NCI-H446 treated with DMSO at 0.1 percent for 48 hours (cell line): Measurements from ENCODE around the gene CLUH.

Source experiments
- DNase-seq: peaks from one replicate; lab custom pipeline; 2025; lab: John Stamatoyannopoulos, UW

CLUH gene

DNA sequence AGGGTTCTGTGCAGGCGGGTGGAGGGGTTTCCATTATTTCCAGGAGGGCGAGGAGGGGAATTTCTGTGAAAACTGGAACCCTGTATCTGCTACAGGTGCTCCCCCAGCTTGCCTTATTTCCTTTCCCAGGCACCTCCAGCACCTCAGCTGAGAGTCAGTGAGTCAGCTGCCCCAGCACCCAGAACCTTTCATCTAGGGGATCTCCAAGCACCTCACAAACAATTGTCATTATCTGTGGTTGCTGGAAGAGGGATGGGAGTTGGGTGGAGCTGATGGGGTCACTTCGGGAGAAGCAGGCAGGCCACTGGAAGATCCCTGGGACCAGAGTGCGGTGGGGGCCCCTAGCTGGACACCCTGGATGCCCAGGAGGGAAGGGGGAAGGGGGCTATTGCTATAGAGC lies 10.0 kb upstream of the CLUH start:
- no peak for DNase-seq

DNA sequence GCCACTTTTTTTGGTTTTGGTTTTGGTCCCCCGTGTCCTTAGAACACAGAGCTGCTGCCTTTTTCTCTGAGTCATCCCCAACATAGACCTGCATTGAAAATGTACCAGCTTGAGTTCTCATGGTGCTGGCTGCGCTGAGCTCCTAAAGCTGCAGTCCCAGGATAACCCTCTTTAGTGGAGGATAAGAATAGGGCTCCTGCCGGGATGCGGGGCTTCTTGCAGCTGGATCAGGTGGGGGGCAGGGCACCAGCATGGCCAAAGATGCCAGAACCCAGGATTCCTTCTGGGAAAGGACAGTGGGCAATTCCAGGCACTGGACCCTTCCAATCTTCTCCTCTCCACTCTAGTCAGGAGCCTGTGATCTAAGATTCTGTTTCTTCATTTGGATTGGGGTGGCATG lies 8.3 kb upstream of the CLUH start:
- DNase-seq: no peak

DNA sequence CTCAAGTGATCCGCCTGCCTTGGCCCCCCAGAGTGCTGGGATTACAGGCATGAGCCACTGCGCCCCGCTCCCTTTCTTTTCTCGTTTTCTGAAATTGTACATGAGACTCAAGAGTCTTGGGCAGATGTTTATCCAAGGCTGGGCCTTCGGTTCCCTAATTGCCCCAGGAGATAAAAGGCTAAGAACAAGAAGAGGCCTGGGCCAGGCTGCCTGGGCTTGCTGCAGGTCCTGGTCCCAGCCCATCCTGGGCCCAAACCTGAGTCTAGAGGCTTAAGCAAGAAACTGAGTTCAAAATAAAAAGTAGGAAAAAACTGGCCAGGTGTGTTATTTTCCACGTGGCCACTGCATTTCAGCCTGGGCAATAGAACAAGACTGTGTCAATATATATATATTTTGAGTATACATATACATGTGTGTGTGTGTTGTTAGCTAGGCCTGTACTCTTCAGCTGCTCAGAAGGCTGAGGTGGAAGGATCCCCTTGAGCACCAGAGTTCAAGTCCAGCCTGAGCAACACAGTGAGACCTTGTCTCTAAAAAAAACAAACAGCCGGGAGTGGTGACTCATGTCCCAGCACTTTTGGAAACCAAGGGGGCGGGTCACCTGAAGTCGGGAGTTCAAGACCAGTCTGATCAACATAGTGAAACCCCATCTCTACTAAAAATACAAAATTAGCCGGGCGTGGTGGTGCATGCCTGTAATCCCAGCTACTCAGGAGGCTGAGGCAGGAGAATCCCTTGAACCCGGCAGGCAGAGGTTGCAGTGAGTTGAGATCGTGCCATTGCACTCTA lies 6.8 kb upstream of the CLUH start:
- DNase-seq: no peak

DNA sequence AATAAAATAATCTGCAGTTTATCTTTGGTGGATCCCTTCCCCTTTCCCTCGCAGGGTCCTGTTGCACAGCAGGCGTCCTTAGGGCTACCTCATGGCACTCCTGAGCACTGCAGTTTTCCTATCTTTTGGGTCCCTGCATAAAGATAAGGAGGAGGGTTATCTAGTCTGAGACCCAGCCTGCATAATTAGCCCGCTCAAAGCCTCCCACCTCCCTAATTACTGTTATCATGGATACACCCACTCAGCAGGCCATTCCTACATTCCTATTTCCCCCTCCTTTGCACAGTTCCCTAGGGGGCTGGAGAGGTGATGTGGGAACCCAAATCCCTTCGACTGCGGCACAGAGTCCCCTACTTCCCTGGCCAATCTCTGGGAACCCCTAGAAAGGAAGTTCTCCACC lies 5.1 kb upstream of the CLUH start:
- no peak for DNase-seq

DNA sequence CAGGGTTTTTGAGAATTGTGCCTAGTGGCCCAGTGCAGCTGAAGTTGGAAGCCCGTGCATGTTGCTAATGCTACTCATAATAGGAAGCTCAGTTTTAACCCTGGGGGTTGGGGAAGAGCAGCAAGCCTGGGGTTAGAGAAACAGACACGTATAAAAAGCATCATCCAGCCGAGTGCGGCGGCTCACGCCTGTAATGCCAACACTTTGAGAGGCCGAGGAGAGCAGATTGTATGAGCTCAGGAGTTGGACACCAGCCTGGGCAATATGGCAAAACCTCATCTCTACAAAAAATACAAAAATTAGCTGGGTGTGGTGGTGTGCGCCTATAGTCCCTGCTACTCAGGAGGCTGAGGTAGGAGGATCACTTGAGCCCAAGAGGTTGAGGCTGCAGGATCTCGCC lies 2.3 kb upstream of the CLUH start:
- peak; percentile 36 for DNase-seq

GRCh38 chr17:2712300-2713043 lies 908 bp upstream of the CLUH start:
- DNase-seq: no peak

GRCh38 chr17:2710803-2711607 lies 559 bp downstream of the CLUH start:
- DNase-seq: no peak

GRCh38 chr17:2710071-2710802 lies 1.3 kb downstream of the CLUH start:
- no peak for DNase-seq

DNA sequence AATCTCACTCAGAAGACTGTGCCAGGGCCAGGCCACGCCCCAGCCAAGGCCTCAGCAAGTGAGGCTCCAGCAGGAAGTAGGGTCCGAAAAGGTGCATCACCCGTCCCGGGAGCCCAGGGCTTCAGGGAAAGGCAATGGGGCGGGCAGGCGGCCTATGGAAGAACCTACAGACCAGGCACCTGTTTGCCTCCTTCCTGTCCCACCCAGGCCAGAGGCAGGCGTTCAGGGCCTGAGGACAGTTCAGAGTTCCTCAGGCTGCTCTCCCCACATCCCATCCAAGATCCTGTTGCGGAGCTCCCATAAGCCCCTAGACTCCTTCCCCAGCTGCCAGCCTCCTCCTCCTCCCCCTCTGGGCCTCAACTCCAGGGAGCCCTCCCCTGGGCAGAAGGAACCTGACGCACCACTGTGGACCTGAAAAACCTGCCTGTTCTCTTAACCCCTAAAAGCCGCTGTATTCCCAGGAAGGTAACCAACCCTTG lies 2.3 kb downstream of the CLUH start:
- DNase-seq: no peak

GRCh38 chr17:2708585-2709182 lies 2.9 kb downstream of the CLUH start:
- DNase-seq: no peak

- DNase-seq: no peak
Observed at GRCh38 chr17:2707721-2708584, 3.6 kb downstream of the CLUH start.

GRCh38 chr17:2706911-2707510 lies 4.6 kb downstream of the CLUH start:
- no peak for DNase-seq

DNA sequence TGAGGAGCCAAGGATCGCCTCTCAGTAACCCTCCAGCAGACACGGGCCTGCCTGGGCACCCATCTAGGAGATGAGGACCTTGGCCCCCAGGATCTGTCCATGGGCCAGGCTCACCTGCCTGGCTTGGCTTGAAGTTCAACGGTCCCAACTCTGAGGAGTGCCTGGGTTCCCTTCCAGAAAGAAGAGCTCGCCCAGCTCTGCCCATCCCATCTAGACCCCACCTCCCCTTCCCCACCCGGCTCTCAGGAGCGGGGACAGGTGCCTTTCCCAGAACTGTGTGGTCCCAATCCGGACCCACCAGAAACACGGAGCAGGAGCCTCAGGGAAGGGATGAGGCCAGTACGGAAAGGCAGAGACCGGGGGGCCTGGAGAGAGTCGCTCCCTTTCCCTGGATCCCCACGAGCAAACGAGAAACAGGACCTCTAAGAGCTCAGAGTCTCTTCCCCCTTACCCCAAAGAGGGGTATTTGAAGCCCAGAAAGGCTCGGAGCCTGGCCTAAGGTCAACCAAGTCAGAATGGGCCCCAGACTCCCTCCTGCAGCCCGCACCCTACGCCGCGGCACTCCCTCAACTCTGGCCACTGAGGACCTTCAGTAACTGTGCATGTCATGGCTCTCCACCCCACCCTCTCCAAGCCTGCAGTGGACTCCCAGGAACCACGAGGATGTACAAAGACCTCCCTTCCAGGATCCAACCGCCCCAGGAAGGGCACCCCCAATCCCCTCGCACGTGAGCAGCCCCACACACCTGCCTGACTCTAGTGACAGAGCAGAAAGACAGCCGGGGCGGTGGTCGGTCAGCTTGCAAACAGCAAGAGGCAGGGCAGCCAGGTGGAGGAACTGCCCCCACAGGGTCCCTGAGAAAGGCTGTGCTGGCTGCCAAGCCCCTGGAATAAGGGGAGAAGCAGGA lies 5.4 kb downstream of the CLUH start:
- no peak for DNase-seq

GRCh38 chr17:2705263-2705662 lies 6.3 kb downstream of the CLUH start:
- no peak for DNase-seq

- DNase-seq: no peak
Observed at GRCh38 chr17:2704890-2705248, 6.7 kb downstream of the CLUH start.

DNA sequence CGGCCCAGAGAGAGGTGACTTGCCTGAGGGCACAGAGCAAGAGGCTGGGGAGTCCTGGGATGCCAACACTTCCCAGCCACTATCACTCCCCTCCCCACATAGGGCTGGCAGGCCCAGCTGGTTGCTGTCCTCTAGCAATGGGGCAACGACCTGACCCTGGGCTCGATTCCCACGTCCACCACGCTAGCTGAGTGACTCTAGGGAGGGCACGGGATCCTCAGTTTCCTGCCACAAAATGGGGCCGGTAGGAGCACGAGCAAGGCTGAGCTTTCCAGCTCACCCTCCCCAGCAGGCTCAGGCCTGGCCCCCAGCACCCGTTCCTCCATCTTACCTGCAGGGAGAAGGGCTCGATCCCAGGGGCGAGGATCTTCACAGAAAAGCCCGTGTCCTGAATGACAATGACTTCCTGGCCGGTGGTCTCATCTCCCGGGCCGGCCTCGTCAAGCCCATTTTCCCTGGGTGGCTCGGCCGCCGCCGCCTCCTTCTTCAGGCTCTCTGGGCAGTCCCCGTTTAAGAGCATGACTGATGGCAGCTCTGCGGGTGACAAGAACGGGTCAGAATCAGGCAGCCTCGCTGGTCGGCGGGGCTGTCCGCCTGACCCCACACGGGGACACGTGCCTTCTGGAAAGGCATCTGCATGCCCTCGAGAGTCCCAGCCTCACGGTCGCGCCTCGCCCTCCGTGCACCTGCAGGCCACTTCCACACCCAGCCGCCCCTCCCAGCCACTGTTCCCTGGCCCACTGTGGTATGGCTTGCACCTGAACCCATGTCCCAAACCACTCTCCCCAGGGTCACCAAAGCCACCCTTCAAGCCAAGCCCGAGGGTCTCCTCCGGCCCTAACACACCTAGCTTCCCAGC lies 7.3 kb downstream of the CLUH start:
- DNase-seq: no peak

DNA sequence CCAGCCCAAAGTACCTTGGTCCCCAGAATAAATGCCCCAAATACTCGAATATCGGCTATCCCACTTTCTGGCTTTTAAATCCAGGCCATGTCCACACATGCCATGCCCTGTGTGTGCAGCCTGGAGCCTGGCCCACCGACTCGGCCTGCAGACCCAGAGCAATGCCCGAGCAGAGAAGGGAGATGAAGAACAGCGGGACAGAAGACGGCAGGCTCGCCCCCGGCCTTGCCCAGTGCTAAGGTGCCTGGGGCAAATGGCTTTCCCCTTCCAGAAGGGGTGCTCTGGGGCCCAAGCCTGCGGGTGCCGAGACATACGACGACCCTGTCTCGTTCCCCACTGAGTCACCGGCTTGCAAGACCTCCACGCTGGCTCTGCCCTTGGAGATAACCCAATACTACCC lies 8.0 kb downstream of the CLUH start:
- no peak for DNase-seq

GRCh38 chr17:2703181-2703580 lies 8.4 kb downstream of the CLUH start:
- no peak for DNase-seq
